Adipocyte (in vitro differentiated cells): ENCODE measurements around the gene TMEM204.
A peak's percentile ranks its signal among the peaks of the same experiment; 100 is the strongest.

ENCODE experiments used
- DNase-seq: peaks from one replicate; pipeline ENCODE4 v3.0.0-alpha.2; 2015; ENCODE audit warnings: low read depth
- H3K27me3 ChIP-seq: replicated peaks from 2 replicates; pipeline ENCODE4 v1.7.0; 2013; ENCODE audit warnings: mild to moderate bottlenecking, low read length, moderate library complexity; ENCODE audit not compliant: control insufficient read depth, insufficient read depth
- H3K36me3 ChIP-seq: 2 replicates; pipeline ENCODE4 v1.7.0; 2013; ENCODE audit warnings: low read length, mild to moderate bottlenecking, moderate library complexity; ENCODE audit not compliant: control insufficient read depth, insufficient read depth, severe bottlenecking
- H3K4me1 ChIP-seq: 2 replicates; pipeline ENCODE4 v1.7.0; 2013; ENCODE audit warnings: mild to moderate bottlenecking, low read length, moderate library complexity; ENCODE audit not compliant: control insufficient read depth, insufficient read depth
- H3K4me3 ChIP-seq: 2 replicates; pipeline ENCODE4 v1.7.0; 2013; ENCODE audit warnings: mild to moderate bottlenecking, low read length, moderate library complexity
- H3K9ac ChIP-seq: 2 replicates; pipeline ENCODE4 v1.7.0; 2013; ENCODE audit warnings: mild to moderate bottlenecking, low read length, moderate library complexity
- H3K9me3 ChIP-seq: 2 replicates; pipeline ENCODE4 v1.7.0; 2013; ENCODE audit warnings: mild to moderate bottlenecking, low read length, moderate library complexity; ENCODE audit not compliant: control insufficient read depth

The TMEM204 gene

DNA sequence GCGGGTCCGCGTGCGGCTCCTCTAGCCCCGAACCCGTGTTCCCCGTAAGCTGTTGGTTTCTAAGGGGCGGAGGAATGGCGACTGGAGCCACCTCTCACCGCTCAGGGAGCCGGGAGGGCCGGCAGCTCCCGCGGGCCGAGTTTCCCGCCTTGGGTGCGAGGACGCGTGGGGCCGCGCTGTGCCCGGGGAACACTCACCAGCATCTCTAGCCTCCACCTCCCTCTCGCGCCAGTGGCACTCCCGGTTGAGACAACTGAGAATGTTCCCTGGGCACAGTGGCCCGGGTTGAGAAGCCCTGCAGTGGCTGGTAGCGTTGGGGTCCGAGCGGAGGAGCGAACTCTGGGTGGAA lies 39.7 kb upstream of the TMEM204 start:
- Histone ChIP-seq H3K4me3 (peak overlapping the region; percentile 89), H3K9me3 (no peaks in the 10 kb centered on the region), H3K4me1 (peaks cover 16% of the 10 kb centered on the region), H3K36me3 (peaks cover 26% of the 10 kb centered on the region), H3K27me3 (no peaks in the 10 kb centered on the region), H3K9ac (peak overlapping the region; percentile 86)
- peak; percentile 55 for DNase-seq

DNA sequence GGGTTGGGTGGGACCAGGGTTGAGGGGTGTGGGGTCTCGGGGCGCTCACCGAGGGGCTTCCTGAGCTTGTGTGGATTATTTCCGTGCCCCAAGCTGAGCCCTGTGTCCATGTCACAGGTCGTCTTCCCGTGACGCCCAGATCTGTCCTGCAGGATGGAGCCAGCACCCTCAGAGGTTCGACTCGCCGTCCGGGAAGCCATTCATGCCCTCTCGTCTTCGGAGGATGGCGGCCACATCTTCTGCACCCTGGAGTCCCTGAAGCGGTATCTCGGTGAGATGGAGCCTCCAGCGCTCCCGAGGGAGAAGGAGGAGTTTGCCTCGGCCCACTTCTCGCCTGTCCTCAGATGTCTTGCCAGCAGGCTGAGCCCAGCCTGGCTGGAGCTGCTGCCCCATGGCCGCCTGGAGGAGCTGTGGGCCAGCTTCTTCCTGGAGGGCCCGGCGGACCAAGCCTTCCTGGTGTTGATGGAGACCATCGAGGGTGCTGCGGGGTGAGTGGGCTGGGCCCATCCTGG lies 39.3 kb upstream of the TMEM204 start:
- DNase-seq: peak; percentile 60

DNA sequence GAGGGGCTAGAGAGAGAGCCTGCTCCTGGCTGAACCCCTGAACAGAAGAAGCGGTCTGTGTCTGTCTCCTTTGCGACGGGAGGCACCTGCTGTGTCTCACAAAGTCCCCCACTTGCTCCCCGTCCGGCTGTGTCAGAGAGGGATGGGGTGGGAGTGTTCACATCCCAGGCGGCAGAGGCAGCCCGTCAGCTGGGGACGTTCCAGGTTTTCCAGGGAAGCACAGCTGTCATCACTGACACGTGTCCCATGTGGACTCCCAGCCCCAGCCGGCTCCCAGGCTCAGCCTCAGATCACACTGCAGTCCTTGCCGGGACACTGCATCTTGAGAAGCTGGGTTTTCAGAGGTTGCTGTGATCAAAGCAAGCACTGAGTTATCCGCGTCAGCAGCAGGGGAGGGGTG lies 38.8 kb upstream of the TMEM204 start:
- H3K4me1 ChIP-seq: peaks cover 16% of the 10 kb centered on the region
- no peaks in the 10 kb centered on the region for H3K27me3 ChIP-seq
- H3K9ac ChIP-seq: peak overlapping the region; percentile 7
- peaks cover 26% of the 10 kb centered on the region for H3K36me3 ChIP-seq
- H3K4me3 ChIP-seq: peak overlapping the region; percentile 89
- DNase-seq: no peak
- no peaks in the 10 kb centered on the region for H3K9me3 ChIP-seq

More for the DNA sequence above, 39.3 kb upstream of the TMEM204 start:
- no peaks in the 10 kb centered on the region for H3K27me3 ChIP-seq
- H3K9me3 ChIP-seq: no peaks in the 10 kb centered on the region
- peak overlapping the region; percentile 86 for H3K9ac ChIP-seq
- H3K4me3 ChIP-seq: peak overlapping the region; percentile 89
- H3K36me3 ChIP-seq: peaks cover 26% of the 10 kb centered on the region
- H3K4me1 ChIP-seq: peaks cover 16% of the 10 kb centered on the region

- DNase-seq: no peak
- H3K4me1 ChIP-seq: peaks cover 16% of the 10 kb centered on the region
- no peaks in the 10 kb centered on the region for H3K27me3 ChIP-seq
- no peak overlapping the region for H3K4me3 ChIP-seq
- H3K9ac ChIP-seq: no peak overlapping the region
- H3K36me3 ChIP-seq: peaks cover 29% of the 10 kb centered on the region
- H3K9me3 ChIP-seq: no peaks in the 10 kb centered on the region
These were observed 38.1 kb upstream of the TMEM204 start for GRCh38 chr16:1495211-1495888.

DNA sequence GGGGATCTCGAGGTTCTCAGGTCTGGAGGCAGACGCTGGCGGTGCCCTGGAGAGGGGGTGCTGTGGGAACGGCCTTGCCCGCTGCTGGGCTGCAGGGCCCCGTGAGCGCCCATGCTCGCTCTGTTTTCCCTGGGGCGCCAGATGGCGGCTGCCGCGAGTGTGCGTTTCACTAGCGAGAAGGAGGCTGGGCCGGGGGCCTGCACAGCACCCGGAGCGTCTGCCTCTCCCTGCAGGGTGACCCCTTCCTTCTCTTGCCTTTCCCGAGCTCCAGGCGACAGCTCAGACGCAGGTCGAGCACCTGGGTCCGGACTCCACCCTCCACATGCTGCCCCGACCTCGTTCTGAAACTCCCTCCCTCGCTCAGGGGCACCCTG lies 37.6 kb upstream of the TMEM204 start:
- H3K9me3 ChIP-seq: no peaks in the 10 kb centered on the region
- H3K36me3 ChIP-seq: peaks cover 29% of the 10 kb centered on the region
- H3K4me1 ChIP-seq: peaks cover 16% of the 10 kb centered on the region
- no peak overlapping the region for H3K4me3 ChIP-seq
- H3K27me3 ChIP-seq: no peaks in the 10 kb centered on the region
- no peak overlapping the region for H3K9ac ChIP-seq
- no peak for DNase-seq

GRCh38 chr16:1496464-1496863 lies 37.0 kb upstream of the TMEM204 start:
- Histone ChIP-seq H3K27me3 (no peaks in the 10 kb centered on the region), H3K4me3 (no peak overlapping the region), H3K9ac (no peak overlapping the region), H3K4me1 (peaks cover 16% of the 10 kb centered on the region), H3K36me3 (peaks cover 29% of the 10 kb centered on the region), H3K9me3 (no peaks in the 10 kb centered on the region)
- DNase-seq: no peak

- H3K4me3 ChIP-seq: no peak overlapping the region
- H3K4me1 ChIP-seq: peaks cover 16% of the 10 kb centered on the region
- no peaks in the 10 kb centered on the region for H3K9me3 ChIP-seq
- H3K36me3 ChIP-seq: peaks cover 35% of the 10 kb centered on the region
- DNase-seq: no peak
- H3K27me3 ChIP-seq: no peaks in the 10 kb centered on the region
- no peak overlapping the region for H3K9ac ChIP-seq
These were observed 36.4 kb upstream of the TMEM204 start for GRCh38 chr16:1497014-1497598.

GRCh38 chr16:1498899-1499676 lies 34.4 kb upstream of the TMEM204 start:
- Histone ChIP-seq H3K9me3 (no peaks in the 10 kb centered on the region), H3K4me3 (no peak overlapping the region), H3K4me1 (peaks cover 7% of the 10 kb centered on the region), H3K27me3 (no peaks in the 10 kb centered on the region), H3K36me3 (peaks cover 48% of the 10 kb centered on the region), H3K9ac (no peak overlapping the region)
- no peak for DNase-seq

GRCh38 chr16:1499756-1500464 lies 33.6 kb upstream of the TMEM204 start:
- Histone ChIP-seq H3K4me3 (no peak overlapping the region), H3K4me1 (peaks cover 1% of the 10 kb centered on the region), H3K27me3 (no peaks in the 10 kb centered on the region), H3K9ac (no peak overlapping the region), H3K9me3 (no peaks in the 10 kb centered on the region), H3K36me3 (peaks cover 48% of the 10 kb centered on the region)
- DNase-seq: no peak

DNA sequence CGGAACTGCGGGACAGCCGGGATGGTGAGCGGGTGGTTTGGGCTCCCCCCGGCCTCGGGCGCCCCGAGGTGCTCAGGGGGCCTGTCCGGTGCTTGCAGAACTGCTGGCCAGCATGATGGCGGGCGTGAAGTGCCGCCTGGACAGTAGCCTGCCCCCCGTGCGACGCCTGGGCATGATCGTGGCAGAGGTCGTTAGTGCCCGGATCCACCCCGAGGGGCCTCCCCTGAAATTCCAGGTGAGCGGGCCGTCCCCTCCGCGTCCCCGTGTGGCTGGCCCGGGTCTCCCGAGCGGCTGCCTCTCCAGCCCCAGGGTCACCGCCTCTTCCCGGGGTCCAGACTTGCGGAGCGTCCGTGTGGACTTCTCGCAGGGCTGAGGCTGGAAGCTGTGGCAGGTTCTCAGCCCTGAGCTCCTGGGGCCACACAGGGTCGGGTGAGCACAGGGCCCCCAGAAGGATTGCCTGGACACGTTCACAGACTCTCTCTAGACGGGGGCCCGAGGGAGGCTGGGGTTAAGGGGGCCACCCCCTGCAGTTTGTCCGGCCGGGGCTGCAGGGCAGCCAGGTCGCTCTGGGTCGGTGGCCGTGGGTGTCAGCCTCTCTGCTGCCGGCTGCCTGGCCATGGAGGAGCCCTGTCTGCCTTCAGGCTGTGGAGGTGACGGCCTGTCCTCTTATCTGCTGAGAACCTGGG lies 32.9 kb upstream of the TMEM204 start:
- no peaks in the 10 kb centered on the region for H3K27me3 ChIP-seq
- H3K4me3 ChIP-seq: no peak overlapping the region
- H3K9me3 ChIP-seq: no peaks in the 10 kb centered on the region
- DNase-seq: no peak
- peaks cover 43% of the 10 kb centered on the region for H3K36me3 ChIP-seq
- no peaks in the 10 kb centered on the region for H3K4me1 ChIP-seq
- H3K9ac ChIP-seq: no peak overlapping the region
